HUDEP-2 (cell line): ENCODE results near the gene SLC25A45.
A peak's percentile ranks its signal among the peaks of the same experiment; 100 is the strongest.
"Not testable (repeated sequence)": the region's sequence is repeated elsewhere in the genome, so short reads cannot be mapped to it uniquely, and the experiment has no call there.

Experiments
- DNase-seq, 76 experiments: peaks; one replicate each; lab custom pipeline; 2025; ENCODE audit not compliant: unreplicated experiment in 76 of 76; lab: John Stamatoyannopoulos, UW

SLC25A45 gene

GRCh38 chr11:65370659-65371049, 11.8 kb downstream of the SLC25A45 start:
- DNase-seq = no peak

DNA sequence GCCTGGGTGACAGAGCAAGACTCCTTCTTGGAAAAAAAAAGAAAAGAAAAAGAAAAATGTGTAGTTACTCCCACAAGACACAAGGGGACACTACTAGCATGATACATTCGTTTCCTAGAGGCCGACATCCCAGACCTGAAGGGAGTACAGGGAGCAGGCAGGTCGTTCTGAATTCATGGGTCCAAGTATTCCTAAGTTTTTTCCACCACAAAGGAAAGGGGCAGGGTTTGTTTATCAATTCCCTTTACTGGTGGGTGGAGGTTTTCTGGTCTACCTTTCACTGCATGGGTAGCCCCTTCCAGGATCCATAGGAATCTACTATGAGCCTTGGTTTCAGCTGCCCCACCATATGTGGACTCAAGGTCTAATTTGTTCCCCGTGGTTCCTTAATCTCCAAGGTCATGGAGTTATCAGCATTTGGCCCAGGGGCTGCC, 16.1 kb downstream of the SLC25A45 start:
- peak in 42 of 76 experiments; percentile 7 to 75 (median 41) for DNase-seq

DNA sequence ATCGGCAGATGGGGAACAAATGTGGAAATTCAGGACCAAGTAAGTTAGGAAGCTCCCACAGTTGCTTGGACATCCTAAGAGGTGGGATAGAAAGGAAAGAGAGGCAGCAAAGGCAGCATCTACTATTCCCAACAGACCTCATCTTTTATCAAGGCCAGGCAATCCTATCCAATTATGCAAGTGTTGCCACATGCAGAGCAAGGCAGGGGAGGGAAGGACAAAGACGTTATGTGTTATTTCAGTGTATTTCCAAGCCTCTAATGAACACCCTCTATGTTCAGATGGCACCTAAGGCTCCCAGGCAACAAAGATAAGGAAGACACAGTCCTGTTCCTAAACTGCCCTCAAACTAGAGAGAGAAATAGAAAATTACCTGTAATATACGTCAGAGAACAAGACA, 18.7 kb downstream of the SLC25A45 start:
- DNase-seq = no peak

GRCh38 chr11:65362966-65363365, 19.5 kb downstream of the SLC25A45 start:
- DNase-seq = no peak

- peak in 7 of 76 experiments; percentile 6 to 52 (median 19) for DNase-seq
Measured at GRCh38 chr11:65362320-65362931, 20.0 kb downstream of the SLC25A45 start.

GRCh38 chr11:65357856-65358356, 24.5 kb downstream of the SLC25A45 start:
- peak in 25 of 76 experiments; percentile 13 to 54 (median 33) for DNase-seq

DNA sequence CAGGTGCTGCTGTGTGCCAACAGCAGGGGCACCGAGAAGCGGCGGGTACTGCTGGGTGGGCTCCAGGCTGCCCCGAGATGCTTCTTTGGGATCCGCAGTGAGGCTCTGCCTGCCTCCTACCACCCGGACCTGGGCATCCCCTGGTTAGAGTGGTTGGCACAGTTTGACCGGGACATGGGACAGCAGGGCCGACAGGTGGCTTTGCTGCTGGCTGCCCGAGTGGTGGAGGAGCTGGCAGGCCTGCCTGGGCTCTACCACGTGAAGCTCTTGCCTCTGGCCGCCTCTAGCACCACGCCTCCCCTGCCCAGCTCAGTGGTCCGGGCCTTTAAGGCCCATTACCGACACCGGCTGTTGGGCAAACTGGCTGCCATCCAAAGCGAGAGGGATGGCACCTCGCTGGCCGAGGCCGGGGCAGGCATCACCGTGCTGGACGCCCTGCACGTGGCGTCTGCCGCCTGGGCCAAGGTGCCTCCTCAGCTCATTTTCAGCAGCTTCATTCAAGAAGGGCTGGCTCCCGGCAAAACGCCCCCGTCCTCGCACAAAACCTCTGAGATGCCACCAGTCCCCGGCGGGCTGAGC, 26.0 kb downstream of the SLC25A45 start:
- no peak for DNase-seq

DNA sequence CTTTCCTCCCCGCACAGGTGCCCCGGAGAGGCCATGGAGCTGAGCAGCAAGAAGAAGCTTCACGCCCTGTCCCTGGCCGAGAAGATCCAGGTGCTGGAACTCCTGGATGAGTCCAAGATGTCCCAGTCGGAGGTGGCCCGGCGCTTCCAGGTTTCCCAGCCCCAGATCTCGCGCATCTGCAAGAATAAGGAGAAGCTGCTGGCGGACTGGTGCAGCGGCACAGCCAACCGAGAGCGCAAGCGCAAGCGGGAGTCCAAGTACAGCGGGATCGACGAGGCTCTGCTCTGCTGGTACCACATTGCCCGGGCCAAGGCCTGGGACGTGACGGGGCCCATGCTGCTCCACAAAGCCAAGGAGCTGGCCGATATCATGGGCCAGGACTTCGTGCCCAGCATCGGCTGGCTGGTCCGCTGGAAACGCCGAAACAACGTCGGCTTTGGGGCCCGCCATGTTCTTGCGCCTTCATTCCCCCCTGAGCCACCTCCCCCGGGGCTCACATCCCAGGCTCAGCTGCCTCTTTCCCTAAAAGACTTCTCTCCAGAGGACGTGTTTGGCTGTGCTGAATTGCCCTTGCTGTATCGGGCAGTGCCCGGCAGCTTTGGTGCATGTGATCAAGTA, 26.6 kb downstream of the SLC25A45 start:
- DNase-seq = no peak

- peak in 9 of 76 experiments; percentile 9 to 30 (median 22) for DNase-seq
Measured at GRCh38 chr11:65355013-65355775, 27.3 kb downstream of the SLC25A45 start.

DNA sequence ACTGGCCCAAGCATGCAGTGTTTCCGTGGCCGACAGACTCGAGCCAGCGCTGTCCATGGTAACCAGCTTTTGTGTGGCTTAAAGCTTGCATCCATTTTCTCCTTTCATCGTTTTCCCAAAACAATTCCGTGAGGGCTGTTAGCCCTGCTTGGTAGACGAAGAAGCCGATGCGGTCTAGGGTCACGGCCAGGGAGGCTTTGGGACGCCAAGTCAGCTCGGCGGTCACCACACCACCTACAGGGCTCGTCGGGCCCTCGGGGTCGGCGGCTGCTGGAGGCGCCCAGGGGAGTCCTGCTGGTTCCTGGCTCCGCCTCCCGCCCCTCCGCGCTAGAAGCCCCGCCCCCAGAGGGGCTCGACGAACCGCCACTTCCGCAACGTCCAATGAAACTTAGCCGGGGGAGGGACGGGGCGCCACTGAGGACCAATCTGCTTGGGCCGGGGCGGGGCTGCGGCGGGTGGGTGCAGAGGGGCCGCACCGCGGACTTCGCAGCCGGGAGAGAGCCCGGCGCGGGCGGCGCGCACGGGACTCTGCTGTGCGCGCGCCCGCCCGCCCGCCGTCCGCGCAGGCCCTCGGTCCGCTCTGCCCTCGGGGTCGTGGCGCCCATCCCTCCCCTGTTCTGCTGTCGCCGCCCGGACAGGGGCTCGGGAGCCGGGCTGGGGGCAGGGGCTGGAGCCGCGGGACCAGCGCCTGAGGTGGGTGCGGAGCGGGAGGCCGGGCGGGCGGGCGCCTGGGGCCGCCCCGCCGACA, 28.0 kb downstream of the SLC25A45 start, which contains the start of gene TIGD3:
Gene TIGD3, plus strand, starts transcription at position 487 of the 748 bp plus-strand sequence. CDS start 1,058 bp downstream, outside the sequence.
- peak in 73 of 76 experiments; percentile 38 to 98 (median 93) for DNase-seq

- DNase-seq = no peak
Measured at GRCh38 chr11:65353900-65354264, 28.6 kb downstream of the SLC25A45 start.

- no peak for DNase-seq
Measured at GRCh38 chr11:65353376-65353775, 29.1 kb downstream of the SLC25A45 start.

GRCh38 chr11:65352783-65353182, 29.7 kb downstream of the SLC25A45 start:
- DNase-seq = no peak

DNA sequence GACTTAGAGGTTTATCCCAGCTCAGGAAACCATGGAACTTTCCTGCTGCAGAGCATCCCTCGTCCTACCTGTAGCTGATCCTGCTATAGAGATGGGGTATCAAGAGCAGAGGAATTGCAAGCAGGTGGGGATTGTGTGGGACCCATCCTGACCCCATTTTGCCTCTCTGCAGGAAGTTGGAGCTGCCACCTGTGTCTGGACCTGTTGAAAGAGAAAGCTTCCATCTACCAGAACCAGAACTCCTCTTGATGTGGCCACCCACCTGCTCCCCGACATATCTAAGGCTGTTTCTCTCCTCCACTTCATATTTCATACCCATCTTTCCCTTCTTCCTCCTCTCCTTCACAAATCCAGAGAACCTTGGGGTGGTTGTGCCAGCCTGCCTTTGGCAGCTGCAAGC, 30.9 kb downstream of the SLC25A45 start:
- no peak for DNase-seq

- DNase-seq = no peak
Measured at GRCh38 chr11:65341856-65342255, 40.6 kb downstream of the SLC25A45 start.

- DNase-seq = no peak
Measured at GRCh38 chr11:65340226-65340625, 42.2 kb downstream of the SLC25A45 start.

- DNase-seq = no peak
Measured at GRCh38 chr11:65338676-65339075, 43.8 kb downstream of the SLC25A45 start.

- DNase-seq = peak in 1 of 76 experiments; percentile 6
Measured at GRCh38 chr11:65334696-65335295, 47.6 kb downstream of the SLC25A45 start.

GRCh38 chr11:65332591-65332990, 49.9 kb downstream of the SLC25A45 start:
- not testable (repeated sequence) for DNase-seq

- DNase-seq = no peak
Measured at GRCh38 chr11:65330544-65330943, 51.9 kb downstream of the SLC25A45 start.
